GM18498 (cell line): ENCODE data around the gene BATF3.
A peak's percentile ranks its signal among the peaks of the same experiment; 100 is the strongest.
"Not testable (repeated sequence)": the region's sequence is repeated elsewhere in the genome, so short reads cannot be mapped to it uniquely, and the experiment has no call there.

Experiments
- ATAC-seq: cut with Tn5 transposase; IDR thresholded peaks from one replicate; pipeline ENCODE4 v1.9.1; 2021; ENCODE audit warnings: mild to moderate bottlenecking, moderate library complexity; ENCODE audit not compliant: unreplicated experiment

The BATF3 gene

DNA sequence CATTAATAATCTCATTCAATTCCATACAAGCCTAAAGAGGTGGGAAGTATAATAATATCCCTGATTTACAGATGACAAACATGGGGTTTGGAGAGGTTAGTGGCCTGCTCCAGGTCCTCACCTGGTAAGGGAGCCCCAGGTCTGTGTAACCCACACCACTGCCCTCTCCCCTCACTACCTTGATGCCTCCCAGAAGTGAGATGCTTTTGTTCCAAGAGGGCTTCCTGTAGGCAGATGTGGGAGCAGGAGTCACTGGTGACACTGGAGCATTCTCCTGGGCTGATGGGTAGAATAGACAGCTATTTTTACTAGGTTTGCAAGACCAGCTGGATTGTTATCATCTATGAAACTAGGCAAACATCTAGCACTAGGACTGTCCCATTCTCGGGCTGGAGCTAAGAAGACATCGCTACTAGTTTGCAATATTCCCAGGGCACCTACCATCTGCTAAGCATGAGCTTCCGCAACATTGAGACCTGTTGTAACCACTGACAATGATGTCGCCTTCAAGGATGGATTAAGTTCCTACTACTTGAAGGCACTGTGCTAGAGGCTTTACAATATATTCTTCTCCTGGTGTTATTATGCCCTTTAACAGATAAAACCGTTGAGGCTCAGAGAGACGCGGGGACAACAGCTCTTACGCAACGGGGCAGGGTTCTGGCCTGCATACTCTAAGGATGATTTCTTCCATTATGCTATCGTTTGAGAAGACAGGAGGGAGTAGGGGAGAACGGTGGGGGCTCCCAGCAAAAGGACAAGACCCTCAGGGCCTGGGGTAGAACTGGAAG is 35.0 kb downstream of the BATF3 start:
- ATAC-seq: no peak

DNA sequence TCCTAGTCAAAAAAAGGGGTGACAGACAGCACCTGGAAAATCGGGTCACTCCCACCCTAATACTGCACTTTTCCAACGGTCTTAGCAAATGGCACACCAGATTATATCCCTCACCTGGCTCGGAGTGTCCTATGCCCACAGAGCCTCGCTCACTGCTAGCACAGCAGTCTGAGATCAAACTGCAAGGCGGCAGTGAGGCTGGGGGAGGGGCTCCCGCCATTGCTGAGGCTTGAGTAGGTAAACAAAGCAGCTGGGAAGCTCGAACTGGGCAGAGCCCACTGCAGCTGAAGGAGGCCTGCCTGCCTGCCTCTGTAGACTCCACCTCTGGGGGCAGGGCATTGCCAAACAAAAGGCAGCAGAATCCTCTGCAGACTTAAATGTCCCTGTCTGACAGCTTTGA is 41.4 kb downstream of the BATF3 start:
- ATAC-seq: not testable (repeated sequence)

DNA sequence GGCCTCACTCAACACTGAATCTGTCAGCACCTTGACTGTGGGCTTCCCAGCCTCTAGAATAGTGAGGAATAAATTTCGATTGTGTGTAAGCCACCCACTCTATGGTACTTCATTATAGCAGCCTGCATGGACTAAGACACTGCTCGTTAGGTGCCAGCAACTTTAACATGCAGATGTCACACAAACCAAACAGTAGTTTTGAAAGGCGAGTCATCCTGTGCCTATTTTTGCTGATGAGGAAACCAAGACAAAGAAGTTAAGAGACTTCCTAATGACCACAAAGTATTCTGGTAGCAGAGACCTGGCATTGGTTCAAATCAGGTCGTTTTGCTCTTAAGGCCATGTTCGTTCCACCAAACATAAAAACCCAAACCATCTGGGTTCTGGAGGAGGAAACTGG is 42.9 kb downstream of the BATF3 start:
- peak; percentile 95 for ATAC-seq

DNA sequence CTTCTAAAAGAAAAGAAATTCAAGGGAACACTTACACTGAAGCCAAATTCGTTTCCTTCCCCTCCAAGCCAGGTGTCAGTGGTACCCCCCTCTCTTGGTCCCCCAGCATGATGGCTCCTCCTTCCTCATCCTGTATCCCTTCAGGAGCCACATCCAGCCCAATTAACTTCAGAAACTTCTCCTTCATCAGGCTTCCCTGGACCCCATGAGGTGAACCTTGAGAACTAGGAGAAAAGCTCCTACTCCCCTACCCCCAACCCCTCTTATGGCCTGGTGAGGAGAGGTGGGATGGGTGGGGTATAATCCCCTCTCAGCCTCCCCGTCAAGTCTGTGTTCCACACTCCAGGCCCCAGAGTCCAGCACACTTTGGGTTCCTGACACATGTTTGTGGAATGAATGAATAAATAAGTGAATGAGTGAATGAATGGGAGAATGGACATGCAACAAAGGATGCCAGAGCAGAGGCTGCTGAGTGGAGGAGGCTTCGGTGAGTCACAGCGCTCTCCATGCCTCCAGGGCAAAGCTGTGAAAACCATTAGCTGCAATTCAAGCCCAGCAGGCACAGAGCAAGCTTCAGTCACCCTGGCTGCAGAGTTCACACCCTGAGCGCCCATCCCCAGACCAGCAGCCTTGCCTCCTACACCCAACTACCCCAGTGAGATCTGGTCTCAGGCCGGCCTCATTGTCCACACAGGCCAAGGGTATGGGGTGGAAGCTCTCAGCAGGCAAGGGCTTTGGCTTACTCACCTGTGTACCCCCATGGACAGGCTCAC is 43.8 kb downstream of the BATF3 start:
- ATAC-seq: no peak

DNA sequence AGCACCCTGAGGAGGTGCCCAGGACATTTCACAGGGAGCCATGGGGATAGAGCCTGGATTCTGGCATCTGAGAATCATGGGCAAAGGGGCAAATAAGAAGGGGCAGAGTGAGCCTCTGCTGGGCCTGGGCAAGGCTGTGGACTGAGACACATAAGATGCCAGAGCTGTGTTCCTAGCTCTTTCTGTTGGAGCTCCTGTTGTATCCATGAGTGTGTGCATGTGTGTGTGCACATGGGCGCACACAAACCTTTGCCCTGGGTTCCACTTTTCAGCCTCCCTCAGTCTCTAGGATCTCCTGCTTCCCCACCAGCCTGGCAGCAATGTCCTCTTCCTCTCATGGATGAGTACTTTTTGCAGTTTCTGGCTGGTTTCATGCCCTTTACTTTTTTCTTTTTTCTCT is 47.0 kb downstream of the BATF3 start:
- ATAC-seq: no peak

DNA sequence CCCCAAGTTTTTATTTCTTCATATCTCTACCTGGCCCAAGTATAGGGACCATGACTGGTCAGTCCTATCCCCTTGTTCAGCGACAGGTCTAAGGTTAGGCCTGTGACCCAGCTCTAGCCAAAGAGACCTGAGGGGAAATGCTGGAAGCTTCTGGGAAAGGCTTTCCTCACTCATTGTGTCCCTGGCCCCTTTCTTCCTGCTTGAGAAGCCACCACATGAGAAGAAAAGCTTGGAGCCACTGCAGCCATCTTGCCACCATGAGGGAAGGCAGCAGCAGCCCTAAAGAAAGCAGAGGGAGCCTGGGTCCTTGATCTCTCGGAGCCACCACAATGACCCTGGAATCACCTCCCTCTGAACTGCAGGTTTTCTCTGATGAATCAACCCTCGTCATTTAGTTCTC is 47.7 kb downstream of the BATF3 start:
- no peak for ATAC-seq

DNA sequence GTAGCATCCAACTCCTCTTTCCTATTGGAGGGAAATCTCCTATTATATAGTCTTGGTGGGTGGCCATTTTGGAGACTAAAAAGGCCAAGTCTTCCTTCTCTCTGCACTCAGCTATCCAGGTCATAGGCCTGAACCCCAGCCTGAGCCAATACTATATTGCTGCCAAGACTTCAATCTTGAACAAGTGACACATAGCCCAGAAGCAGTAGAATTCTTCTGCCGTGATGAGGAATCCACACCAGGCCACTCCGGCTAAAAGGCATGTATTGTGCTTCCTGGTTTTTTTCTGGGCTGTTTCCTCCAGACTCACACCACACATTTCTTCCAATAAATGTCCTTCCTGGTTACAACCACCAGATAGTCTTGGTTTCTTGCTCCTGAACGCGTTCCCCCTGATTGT is 48.1 kb downstream of the BATF3 start:
- no peak for ATAC-seq

DNA sequence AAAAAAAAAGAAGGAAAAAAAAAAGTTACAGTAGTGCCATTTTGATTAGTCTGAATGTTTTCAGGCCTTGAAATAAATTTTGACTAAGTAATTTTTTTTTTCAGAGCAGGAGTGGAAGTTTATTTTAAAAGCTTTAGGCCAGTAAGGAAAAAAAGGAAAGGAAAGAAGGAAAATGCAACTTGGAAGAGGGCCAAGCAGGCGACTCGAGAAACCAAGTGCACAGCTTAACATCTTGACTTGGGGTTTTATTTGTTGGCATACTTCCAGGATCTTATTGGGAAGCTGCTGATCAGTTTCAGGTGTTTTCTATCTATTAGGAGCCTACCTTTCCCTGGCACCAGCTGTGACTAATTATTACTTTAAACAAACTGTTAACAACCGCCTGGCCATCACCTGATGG is 49.4 kb downstream of the BATF3 start:
- ATAC-seq: no peak

DNA sequence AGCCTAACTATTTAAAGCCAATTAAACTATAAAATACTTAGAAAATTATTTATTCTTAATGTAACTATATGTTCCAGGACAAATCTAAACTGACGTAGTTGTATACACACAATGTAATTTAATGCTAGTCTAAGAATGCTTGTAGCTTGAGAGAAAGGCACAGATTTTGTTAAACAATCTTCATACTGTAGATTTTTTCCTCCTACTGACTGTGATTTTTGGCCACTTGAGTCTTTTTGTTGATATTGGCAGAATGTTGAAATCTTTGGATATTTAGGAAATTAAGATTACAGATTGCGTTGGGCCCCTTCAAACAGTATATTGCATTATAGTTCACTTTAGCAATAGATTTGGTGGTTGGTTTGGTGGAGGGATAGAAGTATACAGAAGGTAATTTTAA is 50.6 kb downstream of the BATF3 start:
- ATAC-seq: no peak

DNA sequence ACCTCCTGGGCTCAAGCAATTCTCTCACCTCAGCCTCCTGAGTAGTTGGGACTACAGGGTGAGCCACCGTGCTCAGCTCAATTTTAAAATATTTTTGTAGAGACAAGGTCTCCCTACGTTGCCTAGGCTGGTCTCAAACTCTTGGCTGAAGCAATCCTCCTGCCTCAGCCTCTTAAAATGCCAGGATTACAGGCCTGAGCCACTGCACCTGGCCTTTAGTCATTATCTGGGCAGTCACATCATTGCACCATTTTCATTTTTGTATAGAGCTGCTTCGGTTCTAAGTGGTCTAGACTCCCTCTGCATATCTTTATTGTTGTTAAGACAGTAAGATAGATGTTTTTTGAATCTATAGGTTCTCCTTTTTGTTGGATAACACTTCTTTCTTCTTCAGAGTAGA is 51.2 kb downstream of the BATF3 start:
- ATAC-seq: no peak

DNA sequence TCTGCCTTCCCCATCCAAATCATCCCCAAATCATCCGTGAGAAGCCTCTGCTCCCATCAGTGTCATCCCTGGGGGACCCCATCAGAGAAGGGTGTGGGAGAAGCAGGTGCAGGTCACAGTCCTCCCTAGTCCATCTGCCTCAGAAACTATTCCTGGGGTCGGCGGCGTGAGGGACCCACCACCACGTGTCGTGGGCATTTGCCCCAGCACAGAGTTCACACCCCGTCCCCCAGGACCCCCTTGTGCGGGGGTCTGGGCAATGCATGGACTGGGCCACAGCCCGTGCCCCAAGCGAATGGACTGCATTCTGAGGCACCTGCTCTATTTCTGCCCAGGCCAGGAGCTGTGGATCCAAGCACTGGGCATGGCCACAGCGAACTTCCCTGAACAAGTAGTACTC is 52.6 kb downstream of the BATF3 start:
- ATAC-seq: no peak

DNA sequence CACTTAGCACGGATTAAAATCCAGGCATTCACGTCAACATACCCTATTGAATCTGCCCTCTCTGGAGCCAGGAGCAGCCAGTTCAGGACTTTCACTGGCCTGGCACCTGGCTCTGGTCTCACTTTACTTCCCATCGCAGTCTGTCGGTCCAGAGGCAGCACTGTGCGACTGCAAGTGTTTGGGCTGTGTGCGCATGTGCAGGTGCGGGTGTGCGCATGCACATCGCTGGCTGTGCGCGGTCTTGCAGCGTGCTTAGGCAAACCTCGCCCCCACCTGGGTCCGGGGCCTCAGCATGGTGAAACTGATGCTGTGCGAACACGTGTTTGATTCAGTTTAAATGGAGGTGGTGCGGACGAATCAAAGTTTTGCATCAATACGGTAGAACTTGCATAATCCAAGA is 53.1 kb downstream of the BATF3 start:
- ATAC-seq: no peak

DNA sequence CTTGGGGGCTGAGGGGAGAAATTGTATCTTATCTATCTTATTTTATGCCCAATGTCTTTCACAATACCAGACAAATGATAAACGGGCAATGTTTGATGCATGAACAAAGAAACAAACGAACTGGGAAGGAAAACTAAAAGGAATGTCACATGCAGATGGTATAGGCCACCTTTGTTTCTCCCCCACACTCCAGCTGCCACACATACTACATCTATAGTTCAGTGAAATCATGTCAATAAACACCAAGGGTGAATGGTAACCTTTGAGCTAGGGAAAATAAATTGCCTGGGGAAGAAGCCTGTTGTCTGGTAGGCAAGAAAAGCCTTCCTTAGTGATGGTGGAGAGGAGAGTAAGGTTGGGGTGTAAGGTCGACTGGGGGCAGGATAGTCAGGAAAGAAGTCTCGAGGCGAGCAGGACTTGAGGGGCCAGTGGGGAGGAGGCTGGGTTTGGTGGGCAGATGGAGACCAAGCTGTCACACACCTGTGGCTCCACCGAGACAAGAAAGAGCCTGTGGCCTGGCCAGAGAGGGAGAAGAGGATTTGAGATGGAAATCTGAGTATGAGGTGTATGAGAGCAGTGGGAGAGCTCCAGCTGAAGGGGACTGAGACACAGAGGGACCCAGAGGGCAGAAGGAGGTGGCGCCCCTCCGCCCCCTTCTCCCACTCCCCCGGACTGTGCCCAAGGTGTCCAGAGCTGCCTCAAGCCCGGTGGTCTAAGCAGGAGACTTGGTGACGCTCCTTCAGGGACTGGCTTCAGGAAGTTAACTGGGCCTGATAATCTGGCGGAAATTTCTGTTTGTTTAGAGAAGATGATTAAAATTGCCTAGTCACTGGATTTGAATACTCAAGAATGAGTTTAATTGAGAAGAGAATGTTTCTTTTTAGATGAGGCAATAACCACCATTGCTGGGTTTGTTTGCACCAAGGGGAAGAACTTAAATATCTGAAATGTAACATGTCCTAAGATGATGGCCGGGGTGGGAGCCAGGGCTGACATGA is 53.8 kb downstream of the BATF3 start:
- no peak for ATAC-seq

DNA sequence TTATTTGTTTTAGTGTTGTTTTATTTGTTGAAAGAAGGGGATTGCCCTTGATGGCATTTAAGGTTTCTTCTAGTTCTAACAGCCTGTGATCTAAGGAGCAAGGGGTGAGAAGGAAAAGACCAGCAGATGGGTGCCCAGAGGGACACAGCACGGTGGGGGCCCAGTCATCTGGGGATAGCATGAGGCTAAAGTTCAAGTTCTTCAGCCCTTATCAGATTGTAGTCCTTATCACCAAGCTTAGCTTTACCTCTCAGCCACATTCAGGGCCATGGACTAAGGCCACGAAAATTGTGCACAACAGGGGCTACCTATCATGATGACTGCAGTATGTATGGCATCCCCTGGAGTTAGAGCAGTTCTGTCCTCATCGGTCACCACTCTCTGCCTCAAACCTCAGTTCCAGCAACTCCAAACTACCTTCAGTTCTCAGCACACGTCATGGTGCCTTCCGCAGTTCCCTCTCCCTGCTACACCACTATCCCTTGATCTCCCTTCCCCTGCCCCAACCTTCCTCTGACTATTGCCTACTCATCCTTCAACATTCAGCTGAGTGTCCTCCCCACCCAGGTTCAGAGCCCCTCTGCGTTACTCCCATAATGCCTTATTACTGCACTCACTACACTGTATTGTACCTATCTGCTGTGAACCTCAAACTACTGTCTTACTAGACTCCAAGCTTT is 54.6 kb downstream of the BATF3 start:
- ATAC-seq: no peak

DNA sequence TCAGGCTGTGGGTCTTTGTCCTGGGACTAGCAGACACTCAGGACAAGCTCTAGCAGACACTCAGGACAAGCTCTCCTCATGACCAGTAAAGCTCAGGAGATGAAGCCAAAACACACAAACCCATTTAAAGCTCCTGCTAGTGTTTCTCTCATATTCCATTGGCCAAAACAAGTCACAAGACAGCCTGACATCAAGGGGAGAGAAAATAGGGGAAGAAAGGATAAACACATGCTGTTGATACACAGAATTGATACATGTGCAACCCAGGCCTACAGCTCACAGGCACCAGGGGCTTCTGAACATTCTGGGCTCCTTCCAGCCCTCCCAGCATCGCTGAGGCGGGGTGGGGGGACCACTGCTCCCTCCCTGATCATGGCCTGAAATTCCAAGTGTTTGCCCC is 55.8 kb downstream of the BATF3 start:
- ATAC-seq: no peak

DNA sequence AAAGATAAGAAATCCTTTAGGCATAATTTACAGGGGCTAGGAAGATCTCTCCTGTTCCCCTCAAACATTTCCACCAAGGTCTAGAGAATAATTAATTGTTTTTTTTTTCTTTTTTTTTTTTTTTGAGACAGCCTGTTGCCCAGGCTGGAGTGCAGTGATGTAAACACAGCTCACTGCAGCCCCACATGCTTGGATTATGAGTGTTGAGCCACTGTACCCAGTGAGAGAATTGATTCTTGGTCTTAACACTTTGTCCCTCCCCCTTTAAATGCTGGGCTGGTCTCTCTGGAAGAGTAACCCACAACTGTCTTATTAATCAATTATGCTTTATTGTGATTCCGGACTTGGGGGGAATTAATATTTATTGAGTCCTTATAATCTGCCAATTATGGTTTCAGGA is 57.7 kb downstream of the BATF3 start:
- no peak for ATAC-seq

DNA sequence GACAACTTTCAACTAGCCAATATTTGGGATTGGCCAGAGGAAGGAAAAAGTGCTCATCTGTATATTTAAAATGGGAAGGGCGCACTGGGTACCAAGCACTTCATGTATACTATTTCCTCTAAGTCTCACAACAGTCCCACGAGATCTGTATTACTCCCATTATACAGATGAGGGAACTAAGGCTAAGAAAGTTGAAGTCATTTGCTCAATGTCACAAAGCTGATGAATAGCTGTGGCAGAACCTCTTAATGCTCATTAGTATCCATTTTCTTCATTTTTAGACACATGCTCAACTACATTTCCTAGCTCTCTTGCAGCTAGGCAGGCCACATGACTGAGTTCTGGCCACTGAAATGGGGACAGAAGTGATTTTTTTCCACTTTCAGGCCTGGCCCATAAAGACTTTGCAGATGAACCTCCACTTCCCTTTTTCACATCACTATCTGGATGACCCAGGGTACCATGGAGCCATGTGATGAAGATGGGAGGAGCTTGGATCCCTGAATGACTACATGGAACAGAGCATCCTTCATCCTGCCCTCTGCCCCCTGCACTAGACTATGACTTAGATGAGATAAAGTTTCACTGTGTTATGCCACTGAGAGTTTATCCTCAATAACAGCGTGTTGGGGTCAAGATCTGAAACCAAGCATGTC is 59.3 kb downstream of the BATF3 start:
- no peak for ATAC-seq

DNA sequence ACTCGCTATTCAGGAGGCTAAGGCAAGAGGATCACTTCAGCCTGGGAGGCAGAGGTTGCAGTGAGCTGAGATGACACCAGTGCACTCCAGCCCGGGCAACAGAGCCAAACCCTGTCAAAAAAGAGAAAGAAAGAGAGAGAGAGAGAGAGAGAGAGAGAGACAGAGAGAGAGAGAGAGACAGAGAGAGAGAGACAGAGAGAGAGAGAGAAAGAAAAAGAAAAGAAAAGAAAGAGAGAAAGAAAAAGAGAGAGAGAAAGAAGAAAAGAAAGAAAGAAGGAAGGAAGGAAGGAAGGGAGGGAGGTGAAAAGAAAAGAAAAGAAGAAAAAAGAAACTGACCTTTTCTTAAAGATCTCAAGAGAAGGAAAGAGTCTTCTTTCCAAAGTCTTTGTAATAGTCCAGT is 60.1 kb downstream of the BATF3 start:
- ATAC-seq: not testable (repeated sequence)

DNA sequence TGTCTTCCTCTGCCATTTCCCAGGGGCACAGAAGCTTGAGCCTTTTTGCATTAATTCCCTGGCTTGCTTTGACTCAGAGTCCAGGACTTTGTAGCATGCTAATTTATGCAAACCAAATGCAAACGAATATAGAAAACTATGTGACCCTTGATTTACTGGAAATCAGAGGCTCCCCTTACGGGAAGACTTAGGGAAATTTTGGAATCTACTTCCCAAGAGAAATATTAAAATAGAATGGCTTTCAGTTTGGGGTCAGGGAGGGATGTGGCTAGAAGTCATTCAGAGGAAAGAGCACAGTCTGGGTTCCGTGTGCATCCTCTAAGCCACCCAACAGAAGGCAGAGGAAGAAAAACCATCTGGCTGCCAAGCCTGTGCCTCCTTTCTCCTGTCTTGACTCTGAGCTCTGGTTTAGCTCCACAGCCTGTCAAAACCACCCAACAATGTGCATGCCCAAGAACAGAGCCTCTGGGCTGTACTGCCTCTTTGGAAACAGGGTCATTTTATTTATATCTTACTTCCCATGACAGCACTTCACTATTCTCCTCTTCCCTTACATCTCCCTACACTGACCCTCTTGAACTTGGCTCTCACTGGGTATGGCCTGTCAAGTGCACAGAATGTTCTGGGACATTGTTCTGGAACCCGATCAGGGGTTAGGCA is 61.0 kb downstream of the BATF3 start:
- ATAC-seq: no peak

DNA sequence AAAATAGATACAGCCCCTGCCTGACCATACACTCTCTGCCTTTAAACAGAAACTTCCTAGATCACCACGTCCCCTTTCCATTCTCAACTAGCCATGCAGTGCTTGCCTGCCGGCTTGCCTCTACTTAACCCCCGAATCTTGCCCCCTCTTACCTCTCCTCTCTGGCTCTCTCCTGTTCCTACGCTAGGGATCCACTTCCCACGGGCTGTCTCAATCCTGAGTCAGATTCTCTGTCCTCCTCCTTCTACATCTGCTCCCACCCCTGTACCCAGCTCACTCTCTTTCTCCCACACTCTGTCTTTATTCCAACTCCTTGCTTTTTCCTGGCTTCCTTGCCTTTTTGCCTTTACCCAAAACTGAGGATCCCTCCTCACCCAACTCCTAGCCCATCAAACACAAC is 61.7 kb downstream of the BATF3 start:
- ATAC-seq: no peak
